GM23338 (cell line): ENCODE measurements around the gene ROGDI. TPM values are rescaled to one million over a fixed set of nuclear protein-coding genes. Genes with fewer than 3 reads are reported as not detected.

Experiments
- ATAC-seq: fragments of 200-7000 bp; cut with Tn5 transposase; 3 replicates; pipeline ENCODE4 v1.9.1; 2020
- DNase-seq: peaks from one replicate; pipeline ENCODE4 v3.0.0-alpha.2; 2015; ENCODE audit warnings: low spot score
- H2AFZ ChIP-seq: fragments of 200-600 bp; sonication (generic); 2 replicates; pipeline ENCODE4 v1.8.0; 2016; ENCODE audit warnings: antibody characterized with exemption, mild to moderate bottlenecking, moderate library complexity
- H3F3A ChIP-seq: fragments of 200-600 bp; sonication (generic); replicated peaks from 2 replicates; pipeline ENCODE4 v1.8.0; 2017; ENCODE audit warnings: antibody characterized with exemption, mixed run types, low read depth
- H3K27ac ChIP-seq: fragments of 200-600 bp; sonication (generic); 2 replicates; pipeline ENCODE4 v1.6.1; 2016; ENCODE audit warnings: low read depth
- H3K27me3 ChIP-seq: fragments of 200-600 bp; sonication (generic); 2 replicates; pipeline ENCODE4 v1.8.0; 2016; ENCODE audit warnings: mild to moderate bottlenecking, mixed run types, moderate library complexity; ENCODE audit not compliant: insufficient read depth
- H3K36me3 ChIP-seq: fragments of 200-600 bp; sonication (generic); 2 replicates; pipeline ENCODE4 v1.8.0; 2016; ENCODE audit warnings: mild to moderate bottlenecking; ENCODE audit not compliant: insufficient read depth
- H3K4me1 ChIP-seq: fragments of 200-600 bp; sonication (generic); 2 replicates; pipeline ENCODE4 v1.8.0; 2016; ENCODE audit warnings: mild to moderate bottlenecking, moderate library complexity; ENCODE audit not compliant: insufficient read depth
- H3K4me2 ChIP-seq: fragments of 200-600 bp; sonication (generic); 2 replicates; pipeline ENCODE4 v1.7.1; 2017; ENCODE audit warnings: mixed run types
- H3K4me3 ChIP-seq: fragments of 200-600 bp; sonication (generic); 2 replicates; pipeline ENCODE4 v1.6.1; 2016; ENCODE audit warnings: mixed run types
- H3K79me2 ChIP-seq: fragments of 200-600 bp; sonication (generic); replicated peaks from 2 replicates; pipeline ENCODE4 v1.8.0; 2017; ENCODE audit warnings: mild to moderate bottlenecking; ENCODE audit not compliant: insufficient read depth
- H3K9me2 ChIP-seq: fragments of 200-600 bp; sonication (generic); 2 replicates; pipeline ENCODE4 v1.8.0; 2017; ENCODE audit not compliant: insufficient read depth
- H4K20me1 ChIP-seq: fragments of 200-600 bp; sonication (generic); replicated peaks from 2 replicates; pipeline ENCODE4 v1.8.0; 2017; ENCODE audit warnings: mild to moderate bottlenecking; ENCODE audit not compliant: insufficient read depth
- H3K27ac Mint-ChIP-seq: 2 replicates; pipeline ENCODE4 v1.8.0; 2020; ENCODE audit warnings: inconsistent platforms, mild to moderate bottlenecking, moderate library complexity, mixed read lengths
- H3K27me3 Mint-ChIP-seq: 3 replicates; pipeline ENCODE4 v1.8.0; 2022; ENCODE audit warnings: low read depth, mild to moderate bottlenecking, moderate library complexity, mixed read lengths, inconsistent platforms; ENCODE audit not compliant: insufficient read depth, poor library complexity
- H3K36me3 Mint-ChIP-seq: 3 replicates; pipeline ENCODE4 v1.8.0; 2021; ENCODE audit warnings: low read depth, mild to moderate bottlenecking, inconsistent platforms, moderate library complexity, mixed read lengths
- H3K4me1 Mint-ChIP-seq: 3 replicates; pipeline ENCODE4 v1.8.0; 2020; ENCODE audit warnings: mild to moderate bottlenecking, inconsistent platforms, mixed read lengths
- H3K4me3 Mint-ChIP-seq: 3 replicates; pipeline ENCODE4 v1.8.0; 2021; ENCODE audit warnings: moderate library complexity, mild to moderate bottlenecking, inconsistent platforms, mixed read lengths
- H3K9me3 Mint-ChIP-seq: 3 replicates; pipeline ENCODE4 v1.8.0; 2020; ENCODE audit warnings: moderate library complexity, mild to moderate bottlenecking, inconsistent platforms, mixed read lengths
- CREB1 ChIP-seq: fragments of 250-450 bp; sonication (Bioruptor Pico); IDR thresholded peaks from 2 replicates; pipeline ENCODE4 v1.5.0; 2020; ENCODE audit warnings: low read depth, mild to moderate bottlenecking, moderate library complexity
- EZH2 ChIP-seq: fragments of 200-600 bp; sonication (generic); IDR thresholded peaks from one replicate; pipeline ENCODE4 v1.8.0; 2017; ENCODE audit warnings: antibody characterized with exemption, mild to moderate bottlenecking, low read depth; ENCODE audit not compliant: unreplicated experiment
- EZH2phosphoT487 ChIP-seq: fragments of 200-600 bp; sonication (generic); IDR thresholded peaks from one replicate; pipeline ENCODE4 v1.8.1; 2018; ENCODE audit warnings: antibody characterized with exemption; ENCODE audit not compliant: unreplicated experiment
- JUNB ChIP-seq: IDR thresholded peaks from one replicate; pipeline ENCODE4 v1.6.1; 2016; ENCODE audit warnings: antibody characterized with exemption; ENCODE audit not compliant: unreplicated experiment
- NANOG ChIP-seq: IDR thresholded peaks from 2 replicates; pipeline ENCODE4 v1.6.1; 2016; ENCODE audit warnings: antibody characterized with exemption, borderline replicate concordance
- POLR2AphosphoS5 ChIP-seq: IDR thresholded peaks from 2 replicates; pipeline ENCODE4 v1.6.1; 2016; ENCODE audit warnings: antibody characterized with exemption, low read depth
- STAT1 ChIP-seq: IDR thresholded peaks from one replicate; pipeline ENCODE4 v1.6.1; 2016; ENCODE audit warnings: antibody characterized with exemption; ENCODE audit not compliant: unreplicated experiment
- ZNF114 ChIP-seq: fragments of 250-450 bp; sonication (Bioruptor Pico); IDR thresholded peaks from 2 replicates; pipeline ENCODE4 v1.5.0; 2020; ENCODE audit warnings: mild to moderate bottlenecking, moderate library complexity
- ZNF331 ChIP-seq: fragments of 250-450 bp; sonication (Bioruptor Pico); IDR thresholded peaks from 2 replicates; pipeline ENCODE4 v1.5.0; 2020; ENCODE audit warnings: low read depth, mild to moderate bottlenecking, moderate library complexity
- polyA plus RNA-seq: library from polyadenylated mRNA; unstranded; fragments of >200 nt; fragmentation: Nextera tagmentation; extraction: Ambion mirVana; gene quantifications from 2 replicates; pipeline ENCODE4 v1.2.1, GENCODE V29; 2016
- total RNA-seq: library from RNA; depleted of rRNA; stranded (reverse); fragments of >200 nt; shearing (Covaris generic); gene quantifications from 2 replicates; pipeline ENCODE4 v1.2.3, GENCODE V29; 2014
- TF ChIP-seq, protein P1 (sequence below): IDR thresholded peaks from 2 replicates; pipeline ENCODE4 v1.6.1; 2016; ENCODE audit warnings: antibody characterized with exemption
- TF ChIP-seq, protein P2 (sequence below): fragments of 250-450 bp; sonication (Bioruptor Pico); IDR thresholded peaks from 2 replicates; pipeline ENCODE4 v1.5.0; 2020; ENCODE audit warnings: mild to moderate bottlenecking, moderate library complexity
- TF ChIP-seq, protein P3 (sequence below): IDR thresholded peaks from one replicate; pipeline ENCODE4 v1.6.1; 2018; ENCODE audit warnings: antibody characterized with exemption; ENCODE audit not compliant: unreplicated experiment
- TF ChIP-seq, protein P4 (sequence below), 2 experiments: fragments of 200-600 bp in 1 of 2; sonication (generic) in 1 of 2; conservative IDR thresholded peaks; 2 replicates each; pipeline versions ENCODE4 v1.5.1 to v1.6.1; 2016 to 2017; ENCODE audit warnings: antibody characterized with exemption in 2 of 2, low read depth in 2 of 2, mild to moderate bottlenecking in 2 of 2, moderate library complexity in 1 of 2

The ROGDI gene
- total and polyA plus RNA-seq, 2 experiments from 2014 or later: 30.3 to 38.8 TPM

DNA sequence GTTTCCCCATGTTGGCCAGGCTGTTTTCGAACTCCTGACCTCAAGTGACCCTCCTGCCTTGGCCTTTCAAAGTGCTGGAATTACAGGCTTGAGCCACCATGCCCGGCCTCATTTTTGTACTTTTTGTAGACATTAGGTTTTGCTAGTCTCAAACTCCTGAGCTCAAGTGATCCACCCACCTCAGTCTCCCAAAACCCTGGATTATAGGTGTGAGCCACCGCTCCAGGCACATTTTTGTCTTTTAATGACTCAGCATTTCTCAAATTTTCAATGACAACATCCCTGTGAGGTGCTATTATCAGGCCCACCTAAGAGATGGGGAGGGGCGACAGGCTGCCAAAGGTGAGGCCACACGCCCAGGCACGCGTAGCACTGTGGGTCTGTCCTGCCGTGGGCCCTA lies 15.4 kb downstream of the ROGDI start:
- Histone ChIP-seq H3K27me3 (no peaks in the 10 kb centered on the region), H3K9me2 (no peaks in the 10 kb centered on the region), H3F3A (no peaks in the 10 kb centered on the region), H3K4me2 (no peak overlapping the region), H3K4me1 (peaks cover 12% of the 10 kb centered on the region; the same call in 1 of the 2 replicates), H3K79me2 (no peaks in the 10 kb centered on the region), H3K36me3 (no peaks in the 10 kb centered on the region), H3K4me3 (no peak overlapping the region), H2AFZ (0 out of 2 replicates have a peak overlapping the region, but pooled peaks have one; percentile 47), H3K27ac (no peak overlapping the region), H4K20me1 (no peaks in the 10 kb centered on the region)
- H3K36me3 Mint-ChIP-seq: peaks cover 19% of the 10 kb centered on the region
- DNase-seq (no peak), ATAC-seq (no peak)
- peak overlapping the region; percentile 87 for H3K27ac Mint-ChIP-seq
- H3K4me3 Mint-ChIP-seq: no peak overlapping the region
- peaks cover 26% of the 10 kb centered on the region for H3K27me3 Mint-ChIP-seq
- H3K4me1 Mint-ChIP-seq: peaks cover 13% of the 10 kb centered on the region
- no peak for TF ChIP-seq JUNB
- TF ChIP-seq EZH2phosphoT487: no peak
- TF ChIP-seq ZNF331 (CRISPR knock-in tag): no peak
- no peak for TF ChIP-seq CREB1 (CRISPR knock-in tag)
- TF ChIP-seq ZNF114 (CRISPR knock-in tag): no peak
- TF ChIP-seq, protein P1, sequence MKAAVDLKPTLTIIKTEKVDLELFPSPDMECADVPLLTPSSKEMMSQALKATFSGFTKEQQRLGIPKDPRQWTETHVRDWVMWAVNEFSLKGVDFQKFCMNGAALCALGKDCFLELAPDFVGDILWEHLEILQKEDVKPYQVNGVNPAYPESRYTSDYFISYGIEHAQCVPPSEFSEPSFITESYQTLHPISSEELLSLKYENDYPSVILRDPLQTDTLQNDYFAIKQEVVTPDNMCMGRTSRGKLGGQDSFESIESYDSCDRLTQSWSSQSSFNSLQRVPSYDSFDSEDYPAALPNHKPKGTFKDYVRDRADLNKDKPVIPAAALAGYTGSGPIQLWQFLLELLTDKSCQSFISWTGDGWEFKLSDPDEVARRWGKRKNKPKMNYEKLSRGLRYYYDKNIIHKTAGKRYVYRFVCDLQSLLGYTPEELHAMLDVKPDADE: no peak
- TF ChIP-seq, protein P2, sequence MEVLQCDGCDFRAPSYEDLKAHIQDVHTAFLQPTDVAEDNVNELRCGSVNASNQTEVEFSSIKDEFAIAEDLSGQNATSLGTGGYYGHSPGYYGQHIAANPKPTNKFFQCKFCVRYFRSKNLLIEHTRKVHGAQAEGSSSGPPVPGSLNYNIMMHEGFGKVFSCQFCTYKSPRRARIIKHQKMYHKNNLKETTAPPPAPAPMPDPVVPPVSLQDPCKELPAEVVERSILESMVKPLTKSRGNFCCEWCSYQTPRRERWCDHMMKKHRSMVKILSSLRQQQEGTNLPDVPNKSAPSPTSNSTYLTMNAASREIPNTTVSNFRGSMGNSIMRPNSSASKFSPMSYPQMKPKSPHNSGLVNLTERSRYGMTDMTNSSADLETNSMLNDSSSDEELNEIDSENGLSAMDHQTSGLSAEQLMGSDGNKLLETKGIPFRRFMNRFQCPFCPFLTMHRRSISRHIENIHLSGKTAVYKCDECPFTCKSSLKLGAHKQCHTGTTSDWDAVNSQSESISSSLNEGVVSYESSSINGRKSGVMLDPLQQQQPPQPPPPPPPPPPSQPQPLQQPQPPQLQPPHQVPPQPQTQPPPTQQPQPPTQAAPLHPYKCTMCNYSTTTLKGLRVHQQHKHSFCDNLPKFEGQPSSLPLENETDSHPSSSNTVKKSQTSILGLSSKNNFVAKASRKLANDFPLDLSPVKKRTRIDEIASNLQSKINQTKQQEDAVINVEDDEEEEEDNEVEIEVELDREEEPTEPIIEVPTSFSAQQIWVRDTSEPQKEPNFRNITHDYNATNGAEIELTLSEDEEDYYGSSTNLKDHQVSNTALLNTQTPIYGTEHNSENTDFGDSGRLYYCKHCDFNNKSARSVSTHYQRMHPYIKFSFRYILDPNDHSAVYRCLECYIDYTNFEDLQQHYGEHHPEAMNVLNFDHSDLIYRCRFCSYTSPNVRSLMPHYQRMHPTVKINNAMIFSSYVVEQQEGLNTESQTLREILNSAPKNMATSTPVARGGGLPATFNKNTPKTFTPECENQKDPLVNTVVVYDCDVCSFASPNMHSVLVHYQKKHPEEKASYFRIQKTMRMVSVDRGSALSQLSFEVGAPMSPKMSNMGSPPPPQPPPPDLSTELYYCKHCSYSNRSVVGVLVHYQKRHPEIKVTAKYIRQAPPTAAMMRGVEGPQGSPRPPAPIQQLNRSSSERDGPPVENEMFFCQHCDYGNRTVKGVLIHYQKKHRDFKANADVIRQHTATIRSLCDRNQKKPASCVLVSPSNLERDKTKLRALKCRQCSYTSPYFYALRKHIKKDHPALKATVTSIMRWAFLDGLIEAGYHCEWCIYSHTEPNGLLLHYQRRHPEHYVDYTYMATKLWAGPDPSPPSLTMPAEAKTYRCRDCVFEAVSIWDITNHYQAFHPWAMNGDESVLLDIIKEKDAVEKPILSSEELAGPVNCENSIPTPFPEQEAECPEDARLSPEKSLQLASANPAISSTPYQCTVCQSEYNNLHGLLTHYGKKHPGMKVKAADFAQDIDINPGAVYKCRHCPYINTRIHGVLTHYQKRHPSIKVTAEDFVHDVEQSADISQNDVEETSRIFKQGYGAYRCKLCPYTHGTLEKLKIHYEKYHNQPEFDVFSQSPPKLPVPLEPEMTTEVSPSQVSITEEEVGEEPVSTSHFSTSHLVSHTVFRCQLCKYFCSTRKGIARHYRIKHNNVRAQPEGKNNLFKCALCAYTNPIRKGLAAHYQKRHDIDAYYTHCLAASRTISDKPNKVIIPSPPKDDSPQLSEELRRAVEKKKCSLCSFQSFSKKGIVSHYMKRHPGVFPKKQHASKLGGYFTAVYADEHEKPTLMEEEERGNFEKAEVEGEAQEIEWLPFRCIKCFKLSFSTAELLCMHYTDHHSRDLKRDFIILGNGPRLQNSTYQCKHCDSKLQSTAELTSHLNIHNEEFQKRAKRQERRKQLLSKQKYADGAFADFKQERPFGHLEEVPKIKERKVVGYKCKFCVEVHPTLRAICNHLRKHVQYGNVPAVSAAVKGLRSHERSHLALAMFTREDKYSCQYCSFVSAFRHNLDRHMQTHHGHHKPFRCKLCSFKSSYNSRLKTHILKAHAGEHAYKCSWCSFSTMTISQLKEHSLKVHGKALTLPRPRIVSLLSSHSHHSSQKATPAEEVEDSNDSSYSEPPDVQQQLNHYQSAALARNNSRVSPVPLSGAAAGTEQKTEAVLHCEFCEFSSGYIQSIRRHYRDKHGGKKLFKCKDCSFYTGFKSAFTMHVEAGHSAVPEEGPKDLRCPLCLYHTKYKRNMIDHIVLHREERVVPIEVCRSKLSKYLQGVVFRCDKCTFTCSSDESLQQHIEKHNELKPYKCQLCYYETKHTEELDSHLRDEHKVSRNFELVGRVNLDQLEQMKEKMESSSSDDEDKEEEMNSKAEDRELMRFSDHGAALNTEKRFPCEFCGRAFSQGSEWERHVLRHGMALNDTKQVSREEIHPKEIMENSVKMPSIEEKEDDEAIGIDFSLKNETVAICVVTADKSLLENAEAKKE (CRISPR knock-in tag): no peak
- no peak for TF ChIP-seq EZH2
- TF ChIP-seq NANOG: no peak
- TF ChIP-seq STAT1: no peak
- TF ChIP-seq POLR2AphosphoS5: no peak
- TF ChIP-seq, protein P3, sequence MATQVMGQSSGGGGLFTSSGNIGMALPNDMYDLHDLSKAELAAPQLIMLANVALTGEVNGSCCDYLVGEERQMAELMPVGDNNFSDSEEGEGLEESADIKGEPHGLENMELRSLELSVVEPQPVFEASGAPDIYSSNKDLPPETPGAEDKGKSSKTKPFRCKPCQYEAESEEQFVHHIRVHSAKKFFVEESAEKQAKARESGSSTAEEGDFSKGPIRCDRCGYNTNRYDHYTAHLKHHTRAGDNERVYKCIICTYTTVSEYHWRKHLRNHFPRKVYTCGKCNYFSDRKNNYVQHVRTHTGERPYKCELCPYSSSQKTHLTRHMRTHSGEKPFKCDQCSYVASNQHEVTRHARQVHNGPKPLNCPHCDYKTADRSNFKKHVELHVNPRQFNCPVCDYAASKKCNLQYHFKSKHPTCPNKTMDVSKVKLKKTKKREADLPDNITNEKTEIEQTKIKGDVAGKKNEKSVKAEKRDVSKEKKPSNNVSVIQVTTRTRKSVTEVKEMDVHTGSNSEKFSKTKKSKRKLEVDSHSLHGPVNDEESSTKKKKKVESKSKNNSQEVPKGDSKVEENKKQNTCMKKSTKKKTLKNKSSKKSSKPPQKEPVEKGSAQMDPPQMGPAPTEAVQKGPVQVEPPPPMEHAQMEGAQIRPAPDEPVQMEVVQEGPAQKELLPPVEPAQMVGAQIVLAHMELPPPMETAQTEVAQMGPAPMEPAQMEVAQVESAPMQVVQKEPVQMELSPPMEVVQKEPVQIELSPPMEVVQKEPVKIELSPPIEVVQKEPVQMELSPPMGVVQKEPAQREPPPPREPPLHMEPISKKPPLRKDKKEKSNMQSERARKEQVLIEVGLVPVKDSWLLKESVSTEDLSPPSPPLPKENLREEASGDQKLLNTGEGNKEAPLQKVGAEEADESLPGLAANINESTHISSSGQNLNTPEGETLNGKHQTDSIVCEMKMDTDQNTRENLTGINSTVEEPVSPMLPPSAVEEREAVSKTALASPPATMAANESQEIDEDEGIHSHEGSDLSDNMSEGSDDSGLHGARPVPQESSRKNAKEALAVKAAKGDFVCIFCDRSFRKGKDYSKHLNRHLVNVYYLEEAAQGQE: no peak
- TF ChIP-seq, protein P4, sequence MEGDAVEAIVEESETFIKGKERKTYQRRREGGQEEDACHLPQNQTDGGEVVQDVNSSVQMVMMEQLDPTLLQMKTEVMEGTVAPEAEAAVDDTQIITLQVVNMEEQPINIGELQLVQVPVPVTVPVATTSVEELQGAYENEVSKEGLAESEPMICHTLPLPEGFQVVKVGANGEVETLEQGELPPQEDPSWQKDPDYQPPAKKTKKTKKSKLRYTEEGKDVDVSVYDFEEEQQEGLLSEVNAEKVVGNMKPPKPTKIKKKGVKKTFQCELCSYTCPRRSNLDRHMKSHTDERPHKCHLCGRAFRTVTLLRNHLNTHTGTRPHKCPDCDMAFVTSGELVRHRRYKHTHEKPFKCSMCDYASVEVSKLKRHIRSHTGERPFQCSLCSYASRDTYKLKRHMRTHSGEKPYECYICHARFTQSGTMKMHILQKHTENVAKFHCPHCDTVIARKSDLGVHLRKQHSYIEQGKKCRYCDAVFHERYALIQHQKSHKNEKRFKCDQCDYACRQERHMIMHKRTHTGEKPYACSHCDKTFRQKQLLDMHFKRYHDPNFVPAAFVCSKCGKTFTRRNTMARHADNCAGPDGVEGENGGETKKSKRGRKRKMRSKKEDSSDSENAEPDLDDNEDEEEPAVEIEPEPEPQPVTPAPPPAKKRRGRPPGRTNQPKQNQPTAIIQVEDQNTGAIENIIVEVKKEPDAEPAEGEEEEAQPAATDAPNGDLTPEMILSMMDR (conservative IDR thresholded peaks at IDR 0.05; ENCODE audit: low read depth in 2 of 2): no peak
- peaks cover 2% of the 10 kb centered on the region; the same call in 2 of the 3 replicates for H3K9me3 Mint-ChIP-seq
